NCI-H2029 treated with DMSO at 0.1 percent for 48 hours (cell line): Measurements from ENCODE around the gene PLA1A.

Experiments used
- DNase-seq: peaks from one replicate; lab custom pipeline; 2025; lab: John Stamatoyannopoulos, UW

The PLA1A gene

GRCh38 chr3:119608405-119609000, 10.8 kb downstream of the PLA1A start:
- DNase-seq = no peak

GRCh38 chr3:119609301-119609700, 11.6 kb downstream of the PLA1A start:
- no peak for DNase-seq

- DNase-seq = no peak
Measured at GRCh38 chr3:119611664-119612063, 14.0 kb downstream of the PLA1A start.

GRCh38 chr3:119613201-119613600, 15.5 kb downstream of the PLA1A start:
- no peak for DNase-seq

GRCh38 chr3:119613872-119614271, 16.2 kb downstream of the PLA1A start:
- DNase-seq = no peak

GRCh38 chr3:119616056-119616455, 18.4 kb downstream of the PLA1A start:
- no peak for DNase-seq

- DNase-seq = peak; percentile 2
Measured at GRCh38 chr3:119619094-119619493, 21.4 kb downstream of the PLA1A start.

GRCh38 chr3:119620899-119621298, 23.2 kb downstream of the PLA1A start:
- no peak for DNase-seq

GRCh38 chr3:119624002-119624720, 26.5 kb downstream of the PLA1A start:
- no peak for DNase-seq

GRCh38 chr3:119625451-119626153, 27.9 kb downstream of the PLA1A start:
- no peak for DNase-seq

GRCh38 chr3:119626196-119626595, 28.5 kb downstream of the PLA1A start:
- DNase-seq = no peak

- no peak for DNase-seq
Measured at GRCh38 chr3:119627461-119627860, 29.8 kb downstream of the PLA1A start.

- DNase-seq = no peak
Measured at GRCh38 chr3:119628390-119628789, 30.7 kb downstream of the PLA1A start.

- no peak for DNase-seq
Measured at GRCh38 chr3:119628816-119629445, 31.2 kb downstream of the PLA1A start.

- DNase-seq = no peak
Measured at GRCh38 chr3:119630128-119630879, 32.6 kb downstream of the PLA1A start.

GRCh38 chr3:119630880-119631329, 33.2 kb downstream of the PLA1A start:
- DNase-seq = no peak

GRCh38 chr3:119631516-119631915, 33.8 kb downstream of the PLA1A start:
- no peak for DNase-seq

- no peak for DNase-seq
Measured at GRCh38 chr3:119632216-119632615, 34.5 kb downstream of the PLA1A start.

GRCh38 chr3:119632829-119633228, 35.1 kb downstream of the PLA1A start:
- no peak for DNase-seq

GRCh38 chr3:119635719-119636118, 38.0 kb downstream of the PLA1A start:
- DNase-seq = no peak

GRCh38 chr3:119636249-119636648, 38.6 kb downstream of the PLA1A start:
- no peak for DNase-seq
